ENCODE results near the gene ADK.

DNA sequence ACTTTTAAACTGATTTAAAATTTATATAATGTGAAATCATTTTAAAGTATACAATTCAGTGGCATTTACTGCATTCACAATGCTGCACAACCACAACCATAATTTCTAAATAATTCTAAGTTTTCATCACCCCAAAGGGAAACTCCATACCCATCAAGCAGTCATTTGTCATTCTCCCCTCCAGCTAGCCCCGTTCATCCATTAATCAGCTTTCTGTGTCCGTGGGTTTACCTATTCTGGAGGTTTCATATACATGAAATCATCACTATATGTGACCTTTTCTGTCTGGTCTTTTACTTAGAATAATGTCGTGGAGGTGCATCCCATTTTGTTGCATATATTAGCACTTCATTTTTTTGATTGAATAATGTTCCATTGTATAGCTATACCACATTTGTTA lies 214.1 kb downstream of the ADK start:
- TF ChIP-seq, protein P1, sequence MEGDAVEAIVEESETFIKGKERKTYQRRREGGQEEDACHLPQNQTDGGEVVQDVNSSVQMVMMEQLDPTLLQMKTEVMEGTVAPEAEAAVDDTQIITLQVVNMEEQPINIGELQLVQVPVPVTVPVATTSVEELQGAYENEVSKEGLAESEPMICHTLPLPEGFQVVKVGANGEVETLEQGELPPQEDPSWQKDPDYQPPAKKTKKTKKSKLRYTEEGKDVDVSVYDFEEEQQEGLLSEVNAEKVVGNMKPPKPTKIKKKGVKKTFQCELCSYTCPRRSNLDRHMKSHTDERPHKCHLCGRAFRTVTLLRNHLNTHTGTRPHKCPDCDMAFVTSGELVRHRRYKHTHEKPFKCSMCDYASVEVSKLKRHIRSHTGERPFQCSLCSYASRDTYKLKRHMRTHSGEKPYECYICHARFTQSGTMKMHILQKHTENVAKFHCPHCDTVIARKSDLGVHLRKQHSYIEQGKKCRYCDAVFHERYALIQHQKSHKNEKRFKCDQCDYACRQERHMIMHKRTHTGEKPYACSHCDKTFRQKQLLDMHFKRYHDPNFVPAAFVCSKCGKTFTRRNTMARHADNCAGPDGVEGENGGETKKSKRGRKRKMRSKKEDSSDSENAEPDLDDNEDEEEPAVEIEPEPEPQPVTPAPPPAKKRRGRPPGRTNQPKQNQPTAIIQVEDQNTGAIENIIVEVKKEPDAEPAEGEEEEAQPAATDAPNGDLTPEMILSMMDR (IDR thresholded peaks at IDR 0.05 in 8 of 11, conservative IDR thresholded peaks at IDR 0.05 in 3 of 11), result no peak
- TF ChIP-seq POLR2A (IDR thresholded peaks at IDR 0.05) (no peak), POLR2AphosphoS5 (IDR thresholded peaks at IDR 0.05) (no peak)
